Measurements from ENCODE around the gene LMOD3. TPM values are rescaled to one million over a fixed set of nuclear protein-coding genes. Genes with fewer than 3 reads are reported as not detected.

The LMOD3 gene
- not detected in 2 replicates for total RNA-seq

GRCh38 chr3:69122403-69122802, at the start of gene LMOD3:
Gene LMOD3 (minus strand): TSS chr3:69122595. CDS start chr3:69122386, 209 bp downstream.
- DNase-seq (ENCODE audit: low read depth, low spot score) = no peak

GRCh38 chr3:69172058-69172457, 49.7 kb upstream of the LMOD3 start:
- DNase-seq (ENCODE audit: low read depth, low spot score) = no peak

- no peak for DNase-seq (ENCODE audit: low read depth, low spot score)
These were observed 44.1 kb upstream of the LMOD3 start for GRCh38 chr3:69166446-69166845.

- no peak for DNase-seq (ENCODE audit: low read depth, low spot score)
These were observed 43.3 kb upstream of the LMOD3 start for GRCh38 chr3:69165744-69166143.

- DNase-seq (ENCODE audit: low read depth, low spot score) = no peak
These were observed 41.9 kb upstream of the LMOD3 start for GRCh38 chr3:69164296-69164695.

GRCh38 chr3:69162308-69162980, 40.0 kb upstream of the LMOD3 start:
- DNase-seq (ENCODE audit: low read depth, low spot score) = no peak

GRCh38 chr3:69161587-69162307, 39.4 kb upstream of the LMOD3 start:
- DNase-seq (ENCODE audit: low read depth, low spot score) = no peak

- no peak for DNase-seq (ENCODE audit: low read depth, low spot score)
These were observed 38.1 kb upstream of the LMOD3 start for GRCh38 chr3:69160525-69160924.

GRCh38 chr3:69160107-69160506, 37.7 kb upstream of the LMOD3 start:
- no peak for DNase-seq (ENCODE audit: low read depth, low spot score)

- DNase-seq (ENCODE audit: low read depth, low spot score) = no peak
These were observed 27.2 kb upstream of the LMOD3 start for GRCh38 chr3:69149586-69149985.

GRCh38 chr3:69145688-69146087, 23.3 kb upstream of the LMOD3 start:
- DNase-seq (ENCODE audit: low read depth, low spot score) = no peak

- no peak for DNase-seq (ENCODE audit: low read depth, low spot score)
These were observed 22.3 kb upstream of the LMOD3 start for GRCh38 chr3:69144631-69145245.

- no peak for DNase-seq (ENCODE audit: low read depth, low spot score)
These were observed 21.2 kb upstream of the LMOD3 start for GRCh38 chr3:69143612-69144011.

- DNase-seq (ENCODE audit: low read depth, low spot score) = no peak
These were observed 20.5 kb upstream of the LMOD3 start for GRCh38 chr3:69142797-69143454.

GRCh38 chr3:69142090-69142489, 19.7 kb upstream of the LMOD3 start:
- no peak for DNase-seq (ENCODE audit: low read depth, low spot score)

GRCh38 chr3:69141313-69141712, 18.9 kb upstream of the LMOD3 start:
- no peak for DNase-seq (ENCODE audit: low read depth, low spot score)

GRCh38 chr3:69137412-69137811, 15.0 kb upstream of the LMOD3 start:
- DNase-seq (ENCODE audit: low read depth, low spot score) = no peak

GRCh38 chr3:69137005-69137404, 14.6 kb upstream of the LMOD3 start:
- DNase-seq (ENCODE audit: low read depth, low spot score) = no peak

GRCh38 chr3:69130689-69131088, 8.3 kb upstream of the LMOD3 start:
- DNase-seq (ENCODE audit: low read depth, low spot score) = no peak

- DNase-seq (ENCODE audit: low read depth, low spot score) = no peak
These were observed 7.1 kb upstream of the LMOD3 start for GRCh38 chr3:69129531-69129930.

- no peak for DNase-seq (ENCODE audit: low read depth, low spot score)
These were observed 6.1 kb upstream of the LMOD3 start for GRCh38 chr3:69128509-69128908.

- no peak for DNase-seq (ENCODE audit: low read depth, low spot score)
These were observed 4.6 kb upstream of the LMOD3 start for GRCh38 chr3:69126999-69127398.
